GM10248 (cell line): ENCODE data around the gene MIOS.

ENCODE experiments used
- CTCF ChIA-PET: fragments of 300-600 bp; sonication (Branson Sonifier 250); formaldehyde crosslinking; extraction: SDS; loops from one replicate; lab custom pipeline; 2021; ENCODE audit warnings: antibody characterized with exemption; lab: Yijun Ruan, JAX
- POLR2A ChIA-PET: fragments of 350-650 bp; sonication (Branson Sonifier 250); formaldehyde crosslinking; extraction: SDS; loops from one replicate; lab custom pipeline; 2020; ENCODE audit warnings: antibody characterized with exemption; lab: Yijun Ruan, JAX
- DNase-seq: peaks from one replicate; pipeline ENCODE4 v3.0.0; 2012; ENCODE audit errors: extremely low spot score
- CTCF ChIP-seq: IDR thresholded peaks from 2 replicates; pipeline ENCODE4 v1.5.1; 2012; ENCODE audit warnings: mild to moderate bottlenecking, low read depth; ENCODE audit errors: extremely low read depth, missing control alignments, control extremely low read depth

MIOS gene

DNA sequence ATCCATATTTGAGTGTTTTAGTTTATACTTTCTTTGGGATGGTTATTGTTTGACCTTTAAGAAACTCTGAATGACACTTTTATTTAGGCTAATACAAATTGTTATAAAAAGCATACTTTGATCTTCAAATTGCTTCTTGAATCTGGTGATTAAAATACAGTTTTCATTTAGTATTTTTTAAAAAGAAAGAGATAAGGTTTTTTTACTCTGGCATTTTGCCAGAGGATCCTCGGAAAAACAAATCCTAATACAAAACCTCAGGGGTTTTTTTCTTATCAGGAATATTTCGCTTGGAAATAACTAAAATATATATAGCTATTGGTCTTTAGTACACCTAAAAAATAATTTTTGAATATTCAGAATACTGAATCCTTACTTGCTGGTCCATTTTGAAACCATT lies 17.0 kb downstream of the MIOS start:
- no peak for TF ChIP-seq CTCF
- DNase-seq, result no peak
- CTCF ChIA-PET, result interaction anchor here (0.8 to 1.5 kb wide), 4 partner anchors 11 to 173 kb away, joined by 3 read pairs; no protein-coding TSS in a partner anchor
- POLR2A ChIA-PET, result no interaction called here

GRCh38 chr7:7584653-7585052 lies 18.0 kb downstream of the MIOS start:
- DNase-seq, result no peak
- POLR2A ChIA-PET, result no interaction called here
- no peak for TF ChIP-seq CTCF
- CTCF ChIA-PET, result interaction anchor here (1.2 to 1.6 kb wide), 2 partner anchors 11 to 173 kb away, joined by 3 to 8 read pairs; no protein-coding TSS in a partner anchor

GRCh38 chr7:7585241-7585928 lies 18.7 kb downstream of the MIOS start:
- no peak for DNase-seq
- CTCF ChIA-PET, result interaction anchor here (1.0 to 1.6 kb wide), 4 partner anchors 9 to 172 kb away, joined by 3 to 8 read pairs (median 4); no protein-coding TSS in a partner anchor
- POLR2A ChIA-PET, result interaction anchor here (0.6 kb wide), 1 partner anchor 573 kb away, joined by 11 read pairs; no protein-coding TSS in a partner anchor
- no peak for TF ChIP-seq CTCF

- ChIA-PET POLR2A (no interaction called here), CTCF (interaction anchor here (0.9 to 1.9 kb wide), 11 partner anchors 10 to 622 kb away, joined by 3 to 8 read pairs (median 3); no protein-coding TSS in a partner anchor)
Observed at GRCh38 chr7:7595451-7595850, 28.8 kb downstream of the MIOS start.

DNA sequence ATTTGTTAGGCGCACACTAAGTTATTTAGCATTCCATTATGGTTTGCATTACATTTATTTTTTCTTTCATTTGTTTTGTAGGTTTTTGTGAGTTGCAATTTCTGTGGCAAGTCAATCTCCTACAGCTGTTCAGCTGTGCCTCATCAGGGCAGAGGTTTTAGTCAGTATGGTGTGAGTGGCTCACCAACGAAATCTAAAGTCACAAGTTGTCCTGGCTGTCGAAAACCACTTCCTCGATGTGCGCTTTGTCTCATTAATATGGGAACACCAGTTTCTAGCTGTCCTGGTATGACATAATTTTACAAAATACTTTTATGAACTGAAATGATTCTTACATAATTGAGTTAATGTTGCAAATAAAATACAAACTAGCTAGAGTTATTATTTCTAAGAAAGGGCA lies 29.5 kb downstream of the MIOS start:
- DNase-seq, result no peak
- ChIA-PET CTCF (interaction anchor here (0.7 to 1.9 kb wide), 7 partner anchors 11 to 621 kb away, joined by 3 to 8 read pairs (median 3); no protein-coding TSS in a partner anchor), POLR2A (no interaction called here)
- TF ChIP-seq CTCF, result no peak

More at GRCh38 chr7:7595451-7595850, 28.8 kb downstream of the MIOS start:
- TF ChIP-seq CTCF, result peak; percentile 16
- DNase-seq, result no peak

GRCh38 chr7:7607010-7607409 lies 40.3 kb downstream of the MIOS start:
- ChIA-PET POLR2A (no interaction called here), CTCF (interaction anchor here (1.2 kb wide), 1 partner anchor 11 kb away, joined by 3 read pairs; no protein-coding TSS in a partner anchor)
- DNase-seq, result no peak
- TF ChIP-seq CTCF, result no peak
